Pons (tissue), 1 donor: Measurements from ENCODE around the gene PTPRN2.

Experiments
- DNase-seq: peaks from one replicate; pipeline ENCODE4 v3.0.0-alpha.2; 2016; ENCODE audit warnings: low spot score

PTPRN2 gene

GRCh38 chr7:157867685-157868305 lies 719.8 kb downstream of the PTPRN2 start:
- DNase-seq, result no peak

GRCh38 chr7:157866336-157866924 lies 721.2 kb downstream of the PTPRN2 start:
- DNase-seq, result no peak

DNA sequence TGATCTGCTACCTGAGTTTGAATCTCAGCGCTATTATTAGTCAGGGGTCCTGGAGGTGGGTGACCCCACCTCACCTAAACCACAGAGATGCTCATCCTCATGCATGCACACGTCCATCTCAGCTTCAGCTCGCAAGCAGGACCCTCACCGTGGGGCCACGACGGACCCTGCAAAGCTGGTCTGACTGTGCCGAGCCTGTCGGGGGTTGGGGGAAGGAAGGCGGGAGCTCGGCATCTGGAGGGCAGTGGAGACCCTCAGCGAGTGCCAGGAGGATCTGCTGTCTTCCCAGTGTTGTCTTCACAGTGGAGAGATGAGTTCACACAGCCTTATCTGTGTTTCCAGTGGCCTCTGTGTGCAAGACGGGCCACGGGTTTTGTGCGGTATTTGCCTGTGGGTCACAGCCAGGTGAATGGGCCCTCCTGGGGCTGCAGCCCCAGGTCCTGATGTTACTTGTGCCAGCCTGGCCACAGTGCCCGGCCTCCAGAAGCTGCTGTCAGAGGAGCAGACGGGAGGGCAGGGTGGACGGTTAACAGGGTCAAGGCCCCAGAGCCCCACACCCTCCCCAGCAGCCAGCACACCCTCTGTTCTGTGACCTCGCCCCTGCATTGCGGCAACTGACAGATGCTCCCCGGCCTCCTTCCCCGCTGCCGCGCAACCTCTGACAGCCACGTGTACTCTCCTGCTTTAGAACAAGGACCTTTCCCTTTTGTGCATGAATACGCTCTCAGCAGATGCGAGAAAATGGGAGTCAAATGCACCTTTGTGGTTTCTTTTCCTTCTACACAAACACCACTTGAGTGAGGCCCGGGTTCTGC lies 722.1 kb downstream of the PTPRN2 start:
- DNase-seq, result no peak

GRCh38 chr7:157864911-157865310 lies 722.7 kb downstream of the PTPRN2 start:
- DNase-seq, result no peak

DNA sequence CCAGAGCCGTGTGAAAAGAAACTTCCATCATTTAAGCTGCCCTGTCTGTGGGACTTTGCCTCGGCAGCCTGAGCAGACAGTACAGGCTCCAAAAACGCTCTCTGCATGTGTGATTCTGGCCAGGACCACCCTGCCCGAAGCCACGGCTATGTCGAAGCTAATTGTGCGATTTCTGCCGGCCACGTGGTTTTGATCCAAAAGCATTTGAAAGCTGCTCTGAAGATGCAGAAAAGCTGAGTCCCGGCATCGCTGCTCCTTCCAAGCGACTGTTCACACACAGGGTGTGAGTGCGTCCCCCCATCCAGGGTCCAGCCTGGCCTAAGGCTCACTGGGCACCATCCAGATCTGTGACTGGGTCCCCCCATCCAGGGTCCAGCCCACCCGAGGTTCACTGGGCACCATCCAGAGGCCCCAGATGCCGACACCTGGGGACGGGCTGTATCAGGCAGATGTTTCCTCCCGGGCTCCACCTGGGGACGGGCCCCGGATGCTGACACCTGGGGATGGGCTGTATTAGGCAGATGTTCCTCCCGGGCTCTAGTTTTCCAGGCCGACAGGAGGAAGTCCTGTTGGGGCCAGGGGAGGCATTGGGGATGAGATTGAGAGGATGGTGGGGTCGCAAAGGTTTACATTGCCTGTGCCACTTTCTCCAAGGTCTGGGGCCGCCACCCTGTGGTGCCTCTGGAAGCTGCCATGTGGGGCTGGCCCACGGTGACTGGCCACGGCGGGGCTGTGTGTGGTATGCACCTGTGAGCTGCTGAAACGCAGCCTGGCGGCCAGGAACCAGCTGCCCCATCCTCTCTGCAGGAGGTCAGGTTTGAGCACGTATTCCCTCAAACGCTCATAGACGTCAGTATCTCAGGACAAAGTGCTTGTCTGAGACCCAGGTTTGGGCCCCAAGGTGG lies 723.5 kb downstream of the PTPRN2 start:
- no peak for DNase-seq

DNA sequence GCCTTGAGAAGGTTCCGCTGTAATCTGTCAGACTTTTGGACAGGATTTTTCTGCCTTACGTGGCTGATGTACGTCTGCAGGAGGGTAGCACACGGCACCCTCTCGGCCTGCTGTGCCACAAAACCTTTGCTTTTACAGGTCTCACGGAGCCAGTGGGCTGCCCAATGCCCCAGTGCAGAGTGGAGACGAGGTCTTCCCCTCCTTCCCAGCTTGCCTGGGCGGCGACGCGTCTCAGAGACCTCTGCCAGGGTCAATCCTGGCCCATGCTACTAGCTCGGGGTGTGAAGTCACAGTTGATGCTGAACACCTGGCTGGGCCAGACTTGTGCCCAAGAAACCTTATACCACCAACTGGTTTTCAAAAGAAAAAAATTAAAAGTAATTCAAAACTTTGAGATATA lies 724.4 kb downstream of the PTPRN2 start:
- DNase-seq, result no peak

DNA sequence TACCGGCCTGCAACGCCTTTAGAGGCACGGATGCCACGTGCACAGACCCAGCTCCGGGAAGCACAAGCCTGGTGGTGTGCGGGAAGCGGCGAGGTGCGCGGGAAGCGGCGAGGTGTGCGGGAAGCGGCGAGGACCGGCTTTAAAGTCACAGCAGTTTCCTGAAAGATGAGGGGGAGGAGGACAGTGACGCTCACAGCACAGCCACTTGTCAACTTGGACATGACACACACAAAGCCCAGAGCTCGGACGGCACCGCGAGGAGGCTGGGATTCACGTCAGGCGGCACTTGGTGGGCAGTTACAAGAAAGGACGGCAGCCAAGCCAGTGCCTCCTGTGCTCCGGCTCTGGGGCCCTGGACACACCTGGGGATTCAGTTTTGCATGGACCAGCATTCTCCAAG lies 724.9 kb downstream of the PTPRN2 start:
- no peak for DNase-seq

- DNase-seq, result no peak
Measured at GRCh38 chr7:157861551-157861950, 726.1 kb downstream of the PTPRN2 start.

GRCh38 chr7:157861031-157861491 lies 726.6 kb downstream of the PTPRN2 start:
- no peak for DNase-seq

DNA sequence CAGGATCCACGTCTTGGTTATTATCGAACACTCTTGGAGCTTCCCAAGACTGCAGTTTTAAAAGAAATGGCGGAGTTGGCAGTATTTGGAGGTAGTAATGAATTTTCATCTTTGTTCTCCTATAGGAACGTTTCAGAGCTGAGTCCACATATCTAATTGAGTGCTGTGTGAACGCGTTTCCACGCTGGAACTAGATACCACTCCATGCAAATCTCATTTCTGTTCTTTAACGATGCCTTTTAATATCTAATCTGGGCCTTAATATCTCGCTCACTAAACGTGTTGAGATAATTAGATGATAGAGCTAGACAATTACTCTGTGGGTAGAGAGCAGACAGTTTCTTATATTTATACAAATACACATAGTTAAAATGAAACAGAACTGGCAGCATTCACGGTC lies 727.2 kb downstream of the PTPRN2 start:
- no peak for DNase-seq

DNA sequence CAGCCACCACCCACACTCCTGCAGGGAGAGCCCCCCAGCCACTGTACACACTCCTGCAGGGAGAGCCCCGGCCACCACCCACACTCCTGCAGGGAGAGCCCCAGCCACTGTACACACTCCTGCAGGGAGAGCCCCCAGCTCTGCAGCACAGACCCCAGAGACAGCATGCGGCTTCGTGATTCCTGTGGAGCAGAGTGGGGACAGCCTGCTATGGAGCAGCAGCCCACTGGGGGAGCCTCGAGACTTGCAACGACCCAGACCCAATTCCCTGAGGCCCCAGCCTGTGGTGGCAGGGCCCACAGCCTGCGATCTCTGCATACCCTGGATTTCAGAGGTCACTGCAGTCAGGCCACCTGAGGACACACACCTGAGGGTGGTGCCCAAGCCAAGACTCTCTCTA lies 727.7 kb downstream of the PTPRN2 start:
- no peak for DNase-seq

DNA sequence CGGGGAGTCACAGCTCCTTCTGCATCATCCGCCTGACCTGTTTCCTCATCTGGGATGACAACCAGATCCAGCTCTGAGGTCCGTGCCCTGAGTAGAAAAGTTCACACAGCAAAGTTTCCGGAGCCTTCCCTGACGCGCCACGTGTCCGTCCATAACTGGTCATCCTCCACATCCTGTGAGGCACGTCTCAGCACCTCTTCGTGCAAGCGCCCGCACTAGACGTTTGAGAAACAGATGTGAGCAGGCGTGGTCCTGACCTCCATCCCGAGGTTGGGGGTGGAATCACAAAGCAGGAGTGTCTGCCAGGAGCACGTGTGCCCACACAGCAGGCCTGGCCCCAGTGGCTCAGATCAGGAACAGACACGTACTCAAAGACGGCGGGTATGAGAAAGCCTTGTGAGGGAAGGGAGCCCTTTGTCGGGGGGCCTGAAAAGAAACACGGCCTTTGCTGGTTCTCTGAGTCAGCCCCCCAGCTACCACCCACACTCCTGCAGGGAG lies 730.0 kb downstream of the PTPRN2 start:
- no peak for DNase-seq

DNA sequence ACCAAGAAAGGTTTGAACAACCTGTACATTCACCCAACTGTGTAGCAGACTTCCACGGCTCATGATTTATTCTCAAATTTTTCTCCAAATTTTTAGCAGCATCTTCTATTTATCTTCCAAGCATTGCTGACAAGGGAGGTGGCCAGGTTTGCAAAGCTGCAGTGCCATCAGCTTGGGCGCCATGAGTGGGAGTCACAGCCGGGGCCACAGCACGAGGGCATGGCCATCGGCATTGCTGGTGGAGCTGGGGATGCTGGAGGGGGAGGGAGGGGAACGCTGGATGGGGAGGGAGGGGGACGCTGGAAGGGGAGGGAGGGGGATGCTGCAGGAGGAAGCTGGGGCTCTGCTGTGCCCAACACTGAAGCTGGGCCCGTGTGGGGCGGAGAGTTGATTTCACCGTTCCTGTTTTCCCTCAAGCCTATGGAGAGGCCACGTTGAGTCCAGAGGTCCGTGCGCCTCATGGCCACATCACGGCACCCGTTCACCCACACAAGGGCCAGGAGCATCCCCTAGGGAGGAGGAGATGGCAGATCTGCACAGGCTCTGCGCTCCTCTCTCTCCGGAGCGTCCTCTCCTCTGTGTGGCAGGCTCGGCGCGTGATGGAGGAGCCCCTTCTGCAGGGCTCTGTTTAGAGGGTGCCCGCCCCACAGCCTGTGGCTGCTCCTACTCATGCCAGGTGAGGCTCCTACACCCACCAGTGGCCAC lies 730.6 kb downstream of the PTPRN2 start:
- DNase-seq, result no peak

DNA sequence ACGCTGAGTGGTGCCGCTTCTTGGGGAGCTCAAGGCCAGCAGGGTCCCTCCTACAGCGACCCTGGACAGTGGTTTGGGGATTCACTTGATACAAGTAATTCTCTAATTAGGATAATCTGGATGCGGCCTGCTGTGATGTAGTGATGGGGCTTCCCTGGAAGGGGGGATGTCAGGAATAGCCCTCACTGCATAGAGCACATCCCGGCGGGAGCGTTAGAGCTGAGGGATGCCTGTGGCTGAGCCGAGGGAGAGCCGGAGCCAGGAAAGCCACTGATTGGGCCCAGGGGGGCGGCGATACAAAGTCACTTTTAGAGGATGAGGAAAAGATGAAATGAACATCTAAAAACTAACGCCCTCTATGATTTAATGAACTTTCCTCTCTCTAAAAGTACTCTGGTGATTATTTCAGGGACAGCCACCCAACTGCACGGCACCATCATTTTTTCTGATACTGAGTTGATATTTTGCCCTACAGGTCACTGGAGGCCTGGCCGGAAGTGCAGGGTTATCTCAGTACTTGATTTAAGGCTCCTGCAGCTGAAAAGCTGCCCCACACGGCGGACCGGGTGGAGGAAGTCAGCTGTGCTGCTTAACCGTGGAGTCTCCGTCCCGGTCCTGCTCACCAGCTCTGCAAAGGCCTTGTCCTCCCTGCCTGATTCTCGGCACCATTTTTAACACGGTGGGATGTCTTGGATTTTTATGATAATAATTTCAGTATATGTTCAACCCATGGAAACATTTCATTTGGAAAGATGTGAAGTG lies 732.0 kb downstream of the PTPRN2 start:
- DNase-seq, result no peak

GRCh38 chr7:157855016-157855415 lies 732.6 kb downstream of the PTPRN2 start:
- DNase-seq, result no peak

- DNase-seq, result peak; percentile 66
Measured at GRCh38 chr7:157854066-157854891, 733.3 kb downstream of the PTPRN2 start.

- no peak for DNase-seq
Measured at GRCh38 chr7:157853789-157854065, 733.9 kb downstream of the PTPRN2 start.

DNA sequence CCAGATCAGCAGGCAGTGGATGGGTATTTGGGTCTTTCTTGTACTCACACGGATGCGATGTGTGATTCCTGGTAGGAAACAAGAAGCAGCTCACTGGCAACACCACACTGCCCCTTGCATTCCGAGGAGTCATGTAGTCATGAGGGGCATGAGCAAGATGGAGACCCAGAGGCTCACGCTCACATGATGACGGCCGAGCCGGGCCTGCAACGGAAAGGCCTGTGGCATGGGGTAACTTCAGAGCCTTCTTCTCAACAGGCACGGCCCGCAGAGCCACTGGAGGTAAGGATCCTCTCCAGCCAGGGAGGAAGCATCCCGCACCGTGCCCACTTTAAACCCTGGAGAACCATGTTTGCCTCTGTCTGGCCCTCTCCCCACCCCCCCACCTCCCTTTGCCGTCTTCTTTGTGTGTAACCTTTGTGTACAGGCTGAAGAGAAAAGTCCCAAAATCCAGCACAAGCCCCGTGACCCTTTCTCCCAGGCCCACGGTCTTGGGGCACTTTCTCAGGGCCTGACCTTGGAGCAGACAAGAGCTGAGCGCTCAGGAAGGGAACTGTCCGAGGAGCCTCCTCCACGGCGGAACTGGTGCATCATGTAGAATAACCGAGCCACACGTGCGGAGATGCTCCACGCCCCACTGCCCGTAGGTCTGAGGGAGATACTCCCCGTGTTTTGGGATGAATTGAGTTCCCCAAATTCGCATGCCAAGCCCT lies 734.4 kb downstream of the PTPRN2 start:
- DNase-seq, result no peak

DNA sequence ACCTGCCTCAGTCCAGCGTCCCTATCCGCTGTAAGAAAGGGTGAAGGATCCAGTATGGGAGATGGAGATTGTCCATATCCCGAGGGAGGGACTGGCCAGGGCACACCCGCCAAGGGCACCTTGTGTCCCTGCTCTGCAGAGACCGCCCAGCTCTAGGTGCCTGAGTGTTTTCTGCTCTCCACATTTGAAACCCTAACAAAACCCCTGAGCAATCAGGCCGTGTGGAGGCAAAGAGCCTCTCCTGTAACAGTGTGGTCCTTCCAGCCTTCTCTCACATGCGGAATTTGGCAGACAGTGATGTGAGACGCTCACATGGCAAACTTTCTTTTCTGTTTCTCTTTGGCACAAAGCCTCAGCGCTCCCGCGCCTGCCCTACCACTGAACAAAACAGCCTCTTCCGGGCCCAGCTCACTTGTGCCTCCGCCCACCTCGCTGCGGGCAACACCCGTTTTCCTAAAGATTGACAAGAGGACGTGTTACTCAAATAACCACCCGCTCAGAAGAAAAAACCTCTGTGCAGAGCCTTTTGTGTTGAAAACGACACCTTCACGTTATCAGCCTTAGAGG lies 736.0 kb downstream of the PTPRN2 start:
- peak; percentile 46 for DNase-seq
